HCT116 (cell line): ENCODE measurements around the gene ELANE. TPM values are rescaled to one million over a fixed set of nuclear protein-coding genes. Genes with fewer than 3 reads are reported as not detected.

Experiments used
- ATAC-seq: fragments of 200-7000 bp; cut with Tn5 transposase; 2 replicates; pipeline ENCODE4 v1.9.1; 2020; ENCODE audit warnings: mild to moderate bottlenecking, moderate library complexity
- BruUV-seq: library from RNA; stranded (reverse); fragments of 400-500 nt; replicated peaks from 2 replicates; lab custom pipeline; 2021; lab: Mats Ljungman, UMichigan
- CTCF ChIA-PET: fragments of 300-600 bp; sonication (Branson Sonifier 250); formaldehyde crosslinking; loops from one replicate; lab custom pipeline; 2021; ENCODE audit warnings: antibody characterized with exemption; lab: Charles Lee
- POLR2A ChIA-PET: fragments of 300-600, 350-600 bp; sonication (Branson Sonifier 250); formaldehyde crosslinking; loops from one replicate; lab custom pipeline; 2021; ENCODE audit warnings: antibody characterized with exemption; lab: Charles Lee
- RAD21 ChIA-PET, 2 experiments: fragments of 300-600 bp; sonication (Branson Sonifier 250); formaldehyde crosslinking; loops; one replicate each; lab custom pipeline; 2023; ENCODE audit warnings: low total read pairs in 2 of 2; ENCODE audit not compliant: uncharacterized antibody in 2 of 2, unreplicated experiment in 2 of 2, low non-redundant PET in 1 of 2; lab: Charles Lee
- DNase-seq: peaks from one replicate; pipeline ENCODE4 v3.0.0-alpha.2; 2010; ENCODE audit warnings: low read depth, low spot score
- H2AFZ ChIP-seq: fragments of 200-600 bp; shearing (Covaris generic), sonication (generic); 2 replicates; pipeline ENCODE4 v1.6.1; 2017; ENCODE audit warnings: low read depth, mixed run types, mixed read lengths, antibody characterized with exemption, low read length; ENCODE audit not compliant: poor library complexity, severe bottlenecking
- H3K27ac ChIP-seq: 2 replicates; pipeline ENCODE4 v1.5.1; 2012; ENCODE audit warnings: low read depth, low read length
- H3K27me3 ChIP-seq: fragments of 200-600 bp; sonication (generic); 2 replicates; pipeline ENCODE4 v1.6.1; 2016; ENCODE audit warnings: mixed run types, low read length, mixed read lengths; ENCODE audit not compliant: insufficient read depth
- H3K36me3 ChIP-seq, 2 experiments: fragments of 200-500 bp in 1 of 2; fragments of 200-600 bp in 1 of 2; sonication (Bioruptor generic) in 1 of 2; sonication (generic) in 1 of 2; 2 replicates each; pipeline versions ENCODE4 v1.5.1 to v1.6.1; 2014 to 2016; ENCODE audit warnings: low read length in 2 of 2, inconsistent platforms in 1 of 2, mixed read lengths in 1 of 2, mixed run types in 1 of 2; ENCODE audit not compliant: insufficient read depth in 2 of 2, control insufficient read depth in 1 of 2
- H3K4me1 ChIP-seq, 2 experiments: fragments of 200-600 bp in 1 of 2; sonication (generic) in 1 of 2; 2 replicates each; pipeline versions ENCODE4 v1.5.1 to v1.6.1; 2012 to 2017; ENCODE audit warnings: low read length in 2 of 2, inconsistent platforms in 1 of 2, mild to moderate bottlenecking in 1 of 2, mixed read lengths in 1 of 2, mixed run types in 1 of 2, moderate library complexity in 1 of 2; ENCODE audit not compliant: insufficient read depth in 2 of 2, control insufficient read depth in 1 of 2
- H3K4me2 ChIP-seq: fragments of 200-600 bp; sonication (generic); 2 replicates; pipeline ENCODE4 v1.6.1; 2017; ENCODE audit warnings: mixed run types, low read length, mixed read lengths
- H3K4me3 ChIP-seq, 2 experiments: fragments of 200-600 bp in 1 of 2; sonication (generic) in 1 of 2; replicated peaks in 1 of 2; 2 replicates each; pipeline ENCODE4 v1.5.1; 2011 to 2016; ENCODE audit warnings: low read length in 2 of 2, control low read depth in 1 of 2, low read depth in 1 of 2, mild to moderate bottlenecking in 1 of 2, mixed read lengths in 1 of 2, mixed run types in 1 of 2
- H3K79me2 ChIP-seq: fragments of 200-600 bp; sonication (generic); 2 replicates; pipeline ENCODE4 v1.6.1; 2017; ENCODE audit warnings: mild to moderate bottlenecking, mixed run types, low read length, moderate library complexity, mixed read lengths; ENCODE audit not compliant: insufficient read depth
- H3K9ac ChIP-seq: fragments of 200-600 bp; sonication (generic); 2 replicates; pipeline ENCODE4 v1.6.1; 2016; ENCODE audit warnings: low read length, mixed read lengths
- H3K9me2 ChIP-seq: fragments of 200-600 bp; sonication (generic), shearing (Covaris generic); 2 replicates; pipeline ENCODE4 v1.6.1; 2017; ENCODE audit warnings: mixed run types, mild to moderate bottlenecking, moderate library complexity; ENCODE audit not compliant: insufficient read depth
- H3K9me3 ChIP-seq, 2 experiments: fragments of 200-500 bp in 1 of 2; fragments of 200-600 bp in 1 of 2; sonication (Bioruptor generic) in 1 of 2; sonication (generic) in 1 of 2; 2 replicates each; pipeline ENCODE4 v1.6.1; 2014 to 2017; ENCODE audit warnings: low read length in 2 of 2, mixed read lengths in 2 of 2, inconsistent platforms in 1 of 2, low read depth in 1 of 2, mild to moderate bottlenecking in 1 of 2, mixed run types in 1 of 2, moderate library complexity in 1 of 2; ENCODE audit not compliant: control insufficient read depth in 1 of 2, insufficient read depth in 1 of 2
- H4K20me1 ChIP-seq: fragments of 200-600 bp; sonication (generic), shearing (Covaris generic); 2 replicates; pipeline ENCODE4 v1.6.1; 2017; ENCODE audit warnings: mixed run types, mild to moderate bottlenecking, moderate library complexity; ENCODE audit not compliant: insufficient read depth
- CBX3 ChIP-seq: IDR thresholded peaks from 2 replicates; pipeline ENCODE4 v1.6.1; 2012; ENCODE audit warnings: low read depth
- EGR1 ChIP-seq: IDR thresholded peaks from 2 replicates; pipeline ENCODE4 v1.6.1; 2012; ENCODE audit warnings: low read depth
- EZH2 ChIP-seq: fragments of 200-600 bp; sonication (generic); IDR thresholded peaks from 2 replicates; pipeline ENCODE4 v1.6.1; 2017; ENCODE audit warnings: antibody characterized with exemption, mixed run types
- EZH2phosphoT487 ChIP-seq: fragments of 200-600 bp; IDR thresholded peaks from 2 replicates; pipeline ENCODE4 v1.6.1; 2018; ENCODE audit warnings: antibody characterized with exemption, borderline replicate concordance
- FOSL1 ChIP-seq: IDR thresholded peaks from 2 replicates; pipeline ENCODE4 v1.6.1; 2012; ENCODE audit warnings: low read depth
- JUND ChIP-seq: IDR thresholded peaks from 2 replicates; pipeline ENCODE4 v1.6.1; 2012
- POLR2A ChIP-seq: IDR thresholded peaks from 2 replicates; pipeline ENCODE4 v1.7.0; 2011; ENCODE audit warnings: borderline replicate concordance; ENCODE audit not compliant: insufficient read depth, insufficient read length; ENCODE audit errors: extremely low read depth
- POLR2AphosphoS5 ChIP-seq: IDR thresholded peaks from 2 replicates; pipeline ENCODE4 v1.6.1; 2011; ENCODE audit warnings: mild to moderate bottlenecking, low read depth, low read length, moderate library complexity
- RAD21 ChIP-seq: IDR thresholded peaks from 2 replicates; pipeline ENCODE4 v1.6.1; 2012; ENCODE audit warnings: low read depth, mild to moderate bottlenecking
- REST ChIP-seq: IDR thresholded peaks from 2 replicates; pipeline ENCODE4 v1.6.1; 2012; ENCODE audit warnings: low read depth
- SP1 ChIP-seq: IDR thresholded peaks from 2 replicates; pipeline ENCODE4 v1.6.1; 2012; ENCODE audit warnings: low read depth
- SRF ChIP-seq: IDR thresholded peaks from 2 replicates; pipeline ENCODE4 v1.6.1; 2012; ENCODE audit warnings: low read depth
- ZFX ChIP-seq: fragments of 450-650 bp; IDR thresholded peaks from 2 replicates; pipeline ENCODE4 v1.6.1; 2017
- ZNF274 ChIP-seq: fragments of 200-500 bp; sonication (Bioruptor generic); IDR thresholded peaks from 2 replicates; pipeline ENCODE4 v1.6.1; 2014; ENCODE audit warnings: mild to moderate bottlenecking, low read depth, low read length, inconsistent platforms
- intact Hi-C: fragments of 100-400 bp; cut with micrococcal nuclease; formaldehyde crosslinking; loops from 2 replicates; pipeline ENCODE4 v1.10.0; 2022
- total RNA-seq: library from RNA; stranded (reverse); gene quantifications from one replicate; pipeline ENCODE4 v1.2.1, GENCODE V29; 2021; ENCODE audit not compliant: unreplicated experiment
- TF ChIP-seq, protein P1 (sequence below): IDR thresholded peaks from 2 replicates; pipeline ENCODE4 v1.6.1; 2011; ENCODE audit warnings: mild to moderate bottlenecking, low read length, moderate library complexity; ENCODE audit not compliant: insufficient replicate concordance; ENCODE audit errors: extremely low read depth
- TF ChIP-seq, protein P2 (sequence below), 3 experiments: fragments of 200-600 bp in 1 of 3; sonication (generic) in 1 of 3; IDR thresholded peaks in 2 of 3; conservative IDR thresholded peaks in 1 of 3; 2 replicates each; pipeline ENCODE4 v1.5.1; 2012 to 2017; ENCODE audit warnings: low read depth in 2 of 3, low read length in 2 of 3, antibody characterized with exemption in 1 of 3, borderline replicate concordance in 1 of 3, control low read depth in 1 of 3, mild to moderate bottlenecking in 1 of 3, mixed read lengths in 1 of 3, mixed run types in 1 of 3, moderate library complexity in 1 of 3; ENCODE audit not compliant: insufficient read depth in 1 of 3

The ELANE gene
- total RNA-seq, 1 experiment from 2014 or later: not detected

- TF ChIP-seq, protein P1, sequence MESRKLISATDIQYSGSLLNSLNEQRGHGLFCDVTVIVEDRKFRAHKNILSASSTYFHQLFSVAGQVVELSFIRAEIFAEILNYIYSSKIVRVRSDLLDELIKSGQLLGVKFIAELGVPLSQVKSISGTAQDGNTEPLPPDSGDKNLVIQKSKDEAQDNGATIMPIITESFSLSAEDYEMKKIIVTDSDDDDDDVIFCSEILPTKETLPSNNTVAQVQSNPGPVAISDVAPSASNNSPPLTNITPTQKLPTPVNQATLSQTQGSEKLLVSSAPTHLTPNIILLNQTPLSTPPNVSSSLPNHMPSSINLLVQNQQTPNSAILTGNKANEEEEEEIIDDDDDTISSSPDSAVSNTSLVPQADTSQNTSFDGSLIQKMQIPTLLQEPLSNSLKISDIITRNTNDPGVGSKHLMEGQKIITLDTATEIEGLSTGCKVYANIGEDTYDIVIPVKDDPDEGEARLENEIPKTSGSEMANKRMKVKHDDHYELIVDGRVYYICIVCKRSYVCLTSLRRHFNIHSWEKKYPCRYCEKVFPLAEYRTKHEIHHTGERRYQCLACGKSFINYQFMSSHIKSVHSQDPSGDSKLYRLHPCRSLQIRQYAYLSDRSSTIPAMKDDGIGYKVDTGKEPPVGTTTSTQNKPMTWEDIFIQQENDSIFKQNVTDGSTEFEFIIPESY: no peak
- no peak for TF ChIP-seq ZNF274
- TF ChIP-seq, all 23 proteins: peak for 6
These were observed 9.9 kb downstream of the ELANE start (continued) for GRCh38 chr19:861756-862580.

DNA sequence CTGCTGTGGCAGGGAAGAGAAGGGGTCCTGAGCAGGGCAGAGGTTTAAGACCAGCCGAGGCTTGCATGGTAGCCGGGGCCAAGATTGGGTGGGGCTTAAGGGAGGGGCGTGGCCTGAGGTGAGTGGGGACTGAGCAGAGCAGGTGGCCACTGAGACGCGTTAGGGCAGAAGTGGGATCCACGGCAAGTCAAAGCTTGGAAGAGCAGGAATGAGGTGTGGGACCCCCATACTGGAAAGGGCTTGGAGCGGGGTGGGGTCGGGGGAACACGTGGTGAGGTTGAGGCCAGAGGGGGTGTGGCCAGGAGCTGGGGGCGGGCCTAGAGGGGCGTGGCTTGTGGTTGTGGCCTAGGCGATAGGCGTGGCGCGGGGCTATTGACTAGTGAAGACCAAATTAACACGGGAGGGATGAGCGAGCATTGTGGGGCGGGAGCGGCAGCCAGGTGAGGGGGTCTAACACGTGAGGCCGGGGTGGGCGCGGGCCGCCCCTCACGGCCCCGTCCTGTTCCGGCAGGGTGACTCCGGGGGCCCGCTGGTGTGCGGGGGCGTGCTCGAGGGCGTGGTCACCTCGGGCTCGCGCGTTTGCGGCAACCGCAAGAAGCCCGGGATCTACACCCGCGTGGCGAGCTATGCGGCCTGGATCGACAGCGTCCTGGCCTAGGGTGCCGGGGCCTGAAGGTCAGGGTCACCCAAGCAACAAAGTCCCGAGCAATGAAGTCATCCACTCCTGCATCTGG, 10.6 kb downstream of the ELANE start:
- H3K36me3 ChIP-seq: no peaks in the 10 kb centered on the region; a peak in 1 of 4 replicates
- peaks cover 14 to 32% of the 10 kb centered on the region in 2 experiments for H3K4me1 ChIP-seq
- DNase-seq: no peak
- no peak overlapping the region for H3K4me3 ChIP-seq
- H3K79me2 ChIP-seq: no peaks in the 10 kb centered on the region
- no peaks in the 10 kb centered on the region for H3K9me2 ChIP-seq
- intact Hi-C loops: no loop called here
- ChIA-PET CTCF (no interaction called here), POLR2A (interaction anchor here (0.7 kb wide), 1 partner anchor 122 kb away, joined by 3 read pairs; the partner anchor contains the start of gene WDR18), RAD21 (no interaction called here)
- peak overlapping the region; percentile 26; the same call in 1 of the 2 replicates for H3K27ac ChIP-seq
- H4K20me1 ChIP-seq: no peaks in the 10 kb centered on the region
- no peaks in the 10 kb centered on the region for H3K27me3 ChIP-seq
- H2AFZ ChIP-seq: no peak overlapping the region
- no TSS peak for BruUV-seq
- H3K4me2 ChIP-seq: peak overlapping the region; percentile 28; the same call in 1 of the 2 replicates
- ATAC-seq: peak; percentile 12
- H3K9ac ChIP-seq: no peak overlapping the region
- no peaks in the 10 kb centered on the region for H3K9me3 ChIP-seq
- TF ChIP-seq EGR1 (no peak), POLR2AphosphoS5 (no peak), SRF (no peak), CBX3 (no peak), EZH2phosphoT487 (no peak), SP1 (no peak), POLR2A (no peak), REST (no peak), JUND (no peak), EZH2 (no peak), FOSL1 (no peak), ZFX (no peak), RAD21 (no peak)
- TF ChIP-seq, protein P2, sequence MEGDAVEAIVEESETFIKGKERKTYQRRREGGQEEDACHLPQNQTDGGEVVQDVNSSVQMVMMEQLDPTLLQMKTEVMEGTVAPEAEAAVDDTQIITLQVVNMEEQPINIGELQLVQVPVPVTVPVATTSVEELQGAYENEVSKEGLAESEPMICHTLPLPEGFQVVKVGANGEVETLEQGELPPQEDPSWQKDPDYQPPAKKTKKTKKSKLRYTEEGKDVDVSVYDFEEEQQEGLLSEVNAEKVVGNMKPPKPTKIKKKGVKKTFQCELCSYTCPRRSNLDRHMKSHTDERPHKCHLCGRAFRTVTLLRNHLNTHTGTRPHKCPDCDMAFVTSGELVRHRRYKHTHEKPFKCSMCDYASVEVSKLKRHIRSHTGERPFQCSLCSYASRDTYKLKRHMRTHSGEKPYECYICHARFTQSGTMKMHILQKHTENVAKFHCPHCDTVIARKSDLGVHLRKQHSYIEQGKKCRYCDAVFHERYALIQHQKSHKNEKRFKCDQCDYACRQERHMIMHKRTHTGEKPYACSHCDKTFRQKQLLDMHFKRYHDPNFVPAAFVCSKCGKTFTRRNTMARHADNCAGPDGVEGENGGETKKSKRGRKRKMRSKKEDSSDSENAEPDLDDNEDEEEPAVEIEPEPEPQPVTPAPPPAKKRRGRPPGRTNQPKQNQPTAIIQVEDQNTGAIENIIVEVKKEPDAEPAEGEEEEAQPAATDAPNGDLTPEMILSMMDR (IDR thresholded peaks at IDR 0.05 in 2 of 3, conservative IDR thresholded peaks at IDR 0.05 in 1 of 3; ENCODE audit: borderline replicate concordance in 1 of 3, insufficient read depth in 1 of 3, low read depth in 2 of 3, low read length in 2 of 3): no peak
